ENCODE results near the gene SMARCB1. TPM values are rescaled to one million over a fixed set of nuclear protein-coding genes. Genes with fewer than 3 reads are reported as not detected.

Gene SMARCB1
- total RNA-seq, 1 experiment from 2014 or later, result 172 TPM

DNA sequence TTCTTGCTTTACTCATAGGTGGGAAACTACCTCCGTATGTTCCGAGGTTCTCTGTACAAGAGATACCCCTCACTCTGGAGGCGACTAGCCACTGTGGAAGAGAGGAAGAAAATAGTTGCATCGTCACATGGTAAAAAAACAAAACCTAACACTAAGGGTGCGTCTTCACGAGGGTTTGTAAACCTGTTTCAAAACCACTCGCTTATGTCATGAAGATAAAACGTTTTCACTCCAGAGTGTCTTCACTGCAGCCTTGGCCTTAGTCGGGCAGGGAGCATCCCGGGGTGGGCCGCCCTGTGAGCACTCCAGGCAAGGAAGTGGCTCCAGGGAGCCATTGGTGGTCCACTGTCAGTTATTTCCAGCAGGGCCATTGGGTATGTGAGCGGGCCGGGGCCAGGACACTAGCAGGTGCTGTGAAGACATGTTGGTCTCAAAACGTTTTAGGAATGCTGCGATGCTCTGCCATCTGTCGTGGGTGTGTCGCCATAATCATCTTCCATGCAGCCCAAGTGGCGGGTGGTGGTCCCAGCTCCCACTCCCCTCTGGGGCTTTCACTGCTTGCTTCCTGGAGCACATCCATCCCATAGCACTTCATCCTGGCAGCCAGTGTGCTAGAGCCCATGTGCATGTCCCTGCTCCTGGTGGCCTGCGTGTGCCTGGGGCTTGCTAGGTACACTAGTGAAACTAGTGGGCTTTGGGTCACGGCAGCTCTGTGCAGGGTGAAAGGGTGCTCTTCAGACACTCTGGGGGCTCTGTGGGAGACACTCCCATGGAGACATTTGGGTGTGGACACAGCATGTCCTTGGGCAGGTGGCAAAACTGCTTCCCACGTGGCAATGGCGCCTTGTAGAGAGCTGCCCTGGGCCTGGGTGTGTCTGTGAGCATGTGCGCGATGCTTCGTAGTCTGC lies 5.2 kb downstream of the SMARCB1 start:
- Histone ChIP-seq H3K27me3 (replicated peaks; ENCODE audit: insufficient read depth, low read depth, low read length, poor library complexity) (no peaks in the 10 kb centered on the region), H3K36me3 (ENCODE audit: insufficient read depth, low read length, poor library complexity, severe bottlenecking) (peaks cover 30% of the 10 kb centered on the region), H3K4me1 (ENCODE audit: insufficient read depth, low read length, poor library complexity, severe bottlenecking) (peaks cover 11% of the 10 kb centered on the region), H3K27ac (ENCODE audit: low read depth, low read length, poor library complexity, severe bottlenecking) (no peak overlapping the region), H3K9me3 (ENCODE audit: low read depth, low read length, poor library complexity, severe bottlenecking) (no peaks in the 10 kb centered on the region), H3K4me3 (ENCODE audit: low read depth, low read length, poor library complexity, severe bottlenecking) (no peak overlapping the region)
- intact Hi-C loops (cut with micrococcal nuclease; ENCODE audit: unreplicated experiment), result no loop called here
- POLR2A ChIA-PET (ENCODE audit: low non-redundant PET), result no interaction called here
- CTCF ChIA-PET, result no interaction called here
- BruUV-seq (replicated peaks), result no TSS peak
- TF ChIP-seq, protein P1, sequence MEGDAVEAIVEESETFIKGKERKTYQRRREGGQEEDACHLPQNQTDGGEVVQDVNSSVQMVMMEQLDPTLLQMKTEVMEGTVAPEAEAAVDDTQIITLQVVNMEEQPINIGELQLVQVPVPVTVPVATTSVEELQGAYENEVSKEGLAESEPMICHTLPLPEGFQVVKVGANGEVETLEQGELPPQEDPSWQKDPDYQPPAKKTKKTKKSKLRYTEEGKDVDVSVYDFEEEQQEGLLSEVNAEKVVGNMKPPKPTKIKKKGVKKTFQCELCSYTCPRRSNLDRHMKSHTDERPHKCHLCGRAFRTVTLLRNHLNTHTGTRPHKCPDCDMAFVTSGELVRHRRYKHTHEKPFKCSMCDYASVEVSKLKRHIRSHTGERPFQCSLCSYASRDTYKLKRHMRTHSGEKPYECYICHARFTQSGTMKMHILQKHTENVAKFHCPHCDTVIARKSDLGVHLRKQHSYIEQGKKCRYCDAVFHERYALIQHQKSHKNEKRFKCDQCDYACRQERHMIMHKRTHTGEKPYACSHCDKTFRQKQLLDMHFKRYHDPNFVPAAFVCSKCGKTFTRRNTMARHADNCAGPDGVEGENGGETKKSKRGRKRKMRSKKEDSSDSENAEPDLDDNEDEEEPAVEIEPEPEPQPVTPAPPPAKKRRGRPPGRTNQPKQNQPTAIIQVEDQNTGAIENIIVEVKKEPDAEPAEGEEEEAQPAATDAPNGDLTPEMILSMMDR (conservative IDR thresholded peaks at IDR 0.05; ENCODE audit: low read depth, low read length), result no peak
- TF ChIP-seq EZH2 (IDR thresholded peaks at IDR 0.05; ENCODE audit: borderline replicate concordance, low read depth, low read length, poor library complexity, severe bottlenecking), result no peak
- DNase-seq (ENCODE audit: low spot score), result no peak

DNA sequence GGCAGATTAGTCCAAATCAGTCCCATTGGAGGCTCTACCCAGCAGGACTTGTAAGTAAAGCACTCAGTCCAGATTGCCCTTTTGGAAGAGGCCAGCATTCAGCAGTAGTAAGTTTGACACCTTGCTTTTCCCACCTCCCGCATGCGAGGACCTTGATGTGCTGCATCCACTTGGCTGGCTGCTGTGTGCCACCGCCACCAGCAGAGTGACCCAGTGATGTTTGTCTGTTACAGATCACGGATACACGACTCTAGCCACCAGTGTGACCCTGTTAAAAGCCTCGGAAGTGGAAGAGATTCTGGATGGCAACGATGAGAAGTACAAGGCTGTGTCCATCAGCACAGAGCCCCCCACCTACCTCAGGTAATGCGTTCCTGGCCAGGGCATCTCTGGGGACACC lies 6.6 kb downstream of the SMARCB1 start:
- no peaks in the 10 kb centered on the region for H3K27me3 ChIP-seq (replicated peaks; ENCODE audit: insufficient read depth, low read depth, low read length, poor library complexity)
- no TSS peak for BruUV-seq (replicated peaks)
- peaks cover 37% of the 10 kb centered on the region for H3K36me3 ChIP-seq (ENCODE audit: insufficient read depth, low read length, poor library complexity, severe bottlenecking)
- DNase-seq (ENCODE audit: low spot score), result no peak
- no peaks in the 10 kb centered on the region for H3K9me3 ChIP-seq (ENCODE audit: low read depth, low read length, poor library complexity, severe bottlenecking)
- H3K4me3 ChIP-seq (ENCODE audit: low read depth, low read length, poor library complexity, severe bottlenecking), result no peak overlapping the region
- ChIA-PET CTCF (no interaction called here), POLR2A (ENCODE audit: low non-redundant PET) (no interaction called here)
- intact Hi-C loops (cut with micrococcal nuclease; ENCODE audit: unreplicated experiment), result no loop called here
- H3K27ac ChIP-seq (ENCODE audit: low read depth, low read length, poor library complexity, severe bottlenecking), result no peak overlapping the region
- peaks cover 6% of the 10 kb centered on the region for H3K4me1 ChIP-seq (ENCODE audit: insufficient read depth, low read length, poor library complexity, severe bottlenecking)
- TF ChIP-seq EZH2 (IDR thresholded peaks at IDR 0.05; ENCODE audit: borderline replicate concordance, low read depth, low read length, poor library complexity, severe bottlenecking), result no peak
- TF ChIP-seq, protein P1 (conservative IDR thresholded peaks at IDR 0.05; ENCODE audit: low read depth, low read length), result no peak

DNA sequence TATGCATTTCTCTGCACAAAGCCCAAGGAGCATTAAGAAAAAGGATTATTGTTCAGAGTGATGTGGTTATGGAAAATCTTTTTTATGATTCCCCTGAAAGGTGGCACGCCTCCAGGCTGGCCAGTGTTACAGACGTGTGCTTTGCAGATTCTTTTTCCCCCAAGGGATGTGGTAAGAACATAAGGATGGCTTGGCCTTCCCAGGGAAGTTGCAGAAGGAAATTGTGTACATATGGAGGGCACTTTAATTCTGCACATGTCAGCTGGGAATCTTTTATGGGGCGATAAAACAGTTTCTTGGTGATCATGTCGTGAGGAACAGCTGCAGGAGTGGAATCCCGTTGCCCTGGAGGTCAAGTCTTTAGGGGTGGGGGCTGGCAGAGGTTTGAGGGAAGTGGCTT lies 9.7 kb downstream of the SMARCB1 start:
- POLR2A ChIA-PET (ENCODE audit: low non-redundant PET), result no interaction called here

More for the DNA sequence above, 9.7 kb downstream of the SMARCB1 start:
- intact Hi-C loops (cut with micrococcal nuclease; ENCODE audit: unreplicated experiment), result no loop called here
- no peak overlapping the region for H3K27ac ChIP-seq (ENCODE audit: low read depth, low read length, poor library complexity, severe bottlenecking)
- H3K27me3 ChIP-seq (replicated peaks; ENCODE audit: insufficient read depth, low read depth, low read length, poor library complexity), result no peaks in the 10 kb centered on the region
- no peaks in the 10 kb centered on the region for H3K9me3 ChIP-seq (ENCODE audit: low read depth, low read length, poor library complexity, severe bottlenecking)
- H3K4me1 ChIP-seq (ENCODE audit: insufficient read depth, low read length, poor library complexity, severe bottlenecking), result no peaks in the 10 kb centered on the region
- no peak overlapping the region for H3K4me3 ChIP-seq (ENCODE audit: low read depth, low read length, poor library complexity, severe bottlenecking)
- BruUV-seq (replicated peaks), result no TSS peak
- TF ChIP-seq, protein P1 (conservative IDR thresholded peaks at IDR 0.05; ENCODE audit: low read depth, low read length), result no peak
- TF ChIP-seq EZH2 (IDR thresholded peaks at IDR 0.05; ENCODE audit: borderline replicate concordance, low read depth, low read length, poor library complexity, severe bottlenecking), result no peak
- CTCF ChIA-PET, result no interaction called here
- peaks cover 53% of the 10 kb centered on the region for H3K36me3 ChIP-seq (ENCODE audit: insufficient read depth, low read length, poor library complexity, severe bottlenecking)
- DNase-seq (ENCODE audit: low spot score), result no peak
